BJ (cell line): ENCODE measurements around the gene TTC21B. TPM values are rescaled to one million over a fixed set of nuclear protein-coding genes. Genes with fewer than 3 reads are reported as not detected.

Experiments used
- CTCF ChIA-PET: fragments of 350-600 bp; formaldehyde crosslinking; extraction: SDS; loops from one replicate; lab custom pipeline; 2021; ENCODE audit warnings: antibody characterized with exemption, inconsistent platforms; lab: Yijun Ruan, JAX
- POLR2A ChIA-PET: fragments of 300-600 bp; sonication (Branson Sonifier 250); formaldehyde crosslinking; extraction: SDS; loops from one replicate; lab custom pipeline; 2021; ENCODE audit warnings: antibody characterized with exemption; lab: Charles Lee
- DNase-seq: peaks from one replicate; pipeline ENCODE4 v3.0.0-alpha.2; 2011; ENCODE audit warnings: low read depth
- H3K27me3 ChIP-seq: 2 replicates; pipeline ENCODE4 v1.6.0; 2011; ENCODE audit warnings: low read length; ENCODE audit not compliant: control insufficient read depth, insufficient read depth
- H3K36me3 ChIP-seq: 2 replicates; pipeline ENCODE4 v1.5.1; 2011; ENCODE audit warnings: low read length; ENCODE audit not compliant: control insufficient read depth, insufficient read depth
- H3K4me3 ChIP-seq: 2 replicates; pipeline ENCODE4 v1.5.1; 2011; ENCODE audit warnings: low read depth, mild to moderate bottlenecking, control low read depth, low read length
- CTCF ChIP-seq: IDR thresholded peaks from 2 replicates; pipeline ENCODE4 v1.5.1; 2011; ENCODE audit warnings: low read depth, mild to moderate bottlenecking, control low read depth, inconsistent platforms, low read length, moderate library complexity; ENCODE audit not compliant: insufficient read depth
- polyA plus RNA-seq: library from polyadenylated mRNA; depleted of rRNA; stranded (reverse); fragments of >200 nt; gene quantifications from 2 replicates; pipeline ENCODE4 v1.2.3, GENCODE V29; 2011

TTC21B gene
- polyA plus RNA-seq, 1 experiment, result 12.1 TPM

- no peak for TF ChIP-seq CTCF
- POLR2A ChIA-PET, result no interaction called here
- no peak overlapping the region for H3K4me3 ChIP-seq
- no peaks in the 10 kb centered on the region for H3K36me3 ChIP-seq
- CTCF ChIA-PET, result interaction anchor here (0.8 kb wide), 1 partner anchor 136 kb away, joined by 3 read pairs; no protein-coding TSS in a partner anchor
- H3K27me3 ChIP-seq, result no peaks in the 10 kb centered on the region
- no peak for DNase-seq
These were observed 116.5 kb downstream of the TTC21B start for GRCh38 chr2:165837122-165837521.

- Histone ChIP-seq H3K36me3 (no peaks in the 10 kb centered on the region), H3K4me3 (no peak overlapping the region), H3K27me3 (no peaks in the 10 kb centered on the region)
- ChIA-PET POLR2A (no interaction called here), CTCF (interaction anchor here (1.6 kb wide), 1 partner anchor 38 kb away, joined by 6 read pairs; no protein-coding TSS in a partner anchor)
- no peak for TF ChIP-seq CTCF
- no peak for DNase-seq
These were observed 118.2 kb downstream of the TTC21B start for GRCh38 chr2:165835363-165835762.

GRCh38 chr2:165833156-165833555 lies 120.4 kb downstream of the TTC21B start:
- H3K4me3 ChIP-seq, result no peak overlapping the region
- TF ChIP-seq CTCF, result no peak
- no peaks in the 10 kb centered on the region for H3K27me3 ChIP-seq
- H3K36me3 ChIP-seq, result no peaks in the 10 kb centered on the region
- peak; percentile 35 for DNase-seq
- POLR2A ChIA-PET, result no interaction called here
- CTCF ChIA-PET, result no interaction called here

- H3K27me3 ChIP-seq, result no peaks in the 10 kb centered on the region
- POLR2A ChIA-PET, result no interaction called here
- no peak for DNase-seq
- CTCF ChIA-PET, result no interaction called here
- no peak for TF ChIP-seq CTCF
- no peaks in the 10 kb centered on the region for H3K36me3 ChIP-seq
- H3K4me3 ChIP-seq, result no peak overlapping the region
These were observed 125.7 kb downstream of the TTC21B start for GRCh38 chr2:165827921-165828276.

GRCh38 chr2:165827016-165827920 lies 126.3 kb downstream of the TTC21B start:
- no peak overlapping the region for H3K4me3 ChIP-seq
- H3K27me3 ChIP-seq, result no peaks in the 10 kb centered on the region
- DNase-seq, result no peak
- POLR2A ChIA-PET, result no interaction called here
- H3K36me3 ChIP-seq, result no peaks in the 10 kb centered on the region
- CTCF ChIA-PET, result no interaction called here
- no peak for TF ChIP-seq CTCF
